Measurements from ENCODE around the gene MBD6.
"Not testable (repeated sequence)": the region's sequence is repeated elsewhere in the genome, so short reads cannot be mapped to it uniquely, and the experiment has no call there.

DNA sequence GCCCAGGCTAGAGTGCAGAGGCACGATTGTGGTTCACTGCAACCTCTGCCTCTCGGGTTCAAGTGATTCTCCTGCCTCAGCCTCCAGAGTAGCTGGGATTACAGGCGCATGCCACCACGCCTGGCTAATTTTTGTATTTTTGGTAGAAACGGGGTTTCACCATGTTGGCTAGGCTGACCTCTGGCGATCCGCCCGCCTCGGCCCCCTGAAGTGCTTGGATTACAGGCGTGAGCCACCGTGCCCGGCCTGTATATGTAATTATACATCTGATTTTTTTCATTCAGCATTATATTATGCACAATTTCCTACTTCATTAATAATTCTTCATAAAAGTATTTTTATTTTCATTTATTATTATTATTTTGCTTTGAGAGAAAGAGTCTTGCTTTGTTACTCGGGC, 47.8 kb downstream of the MBD6 start:
- TF ChIP-seq, protein P1, sequence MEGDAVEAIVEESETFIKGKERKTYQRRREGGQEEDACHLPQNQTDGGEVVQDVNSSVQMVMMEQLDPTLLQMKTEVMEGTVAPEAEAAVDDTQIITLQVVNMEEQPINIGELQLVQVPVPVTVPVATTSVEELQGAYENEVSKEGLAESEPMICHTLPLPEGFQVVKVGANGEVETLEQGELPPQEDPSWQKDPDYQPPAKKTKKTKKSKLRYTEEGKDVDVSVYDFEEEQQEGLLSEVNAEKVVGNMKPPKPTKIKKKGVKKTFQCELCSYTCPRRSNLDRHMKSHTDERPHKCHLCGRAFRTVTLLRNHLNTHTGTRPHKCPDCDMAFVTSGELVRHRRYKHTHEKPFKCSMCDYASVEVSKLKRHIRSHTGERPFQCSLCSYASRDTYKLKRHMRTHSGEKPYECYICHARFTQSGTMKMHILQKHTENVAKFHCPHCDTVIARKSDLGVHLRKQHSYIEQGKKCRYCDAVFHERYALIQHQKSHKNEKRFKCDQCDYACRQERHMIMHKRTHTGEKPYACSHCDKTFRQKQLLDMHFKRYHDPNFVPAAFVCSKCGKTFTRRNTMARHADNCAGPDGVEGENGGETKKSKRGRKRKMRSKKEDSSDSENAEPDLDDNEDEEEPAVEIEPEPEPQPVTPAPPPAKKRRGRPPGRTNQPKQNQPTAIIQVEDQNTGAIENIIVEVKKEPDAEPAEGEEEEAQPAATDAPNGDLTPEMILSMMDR (IDR thresholded peaks at IDR 0.05; ENCODE audit: control extremely low read depth in 1 of 3, insufficient read depth in 1 of 3, low read depth in 1 of 3, low read length in 3 of 3), result not testable (repeated sequence)
- not testable (repeated sequence) for TF ChIP-seq EZH2 (IDR thresholded peaks at IDR 0.05; ENCODE audit: low read depth, low read length, severe bottlenecking); HDAC2 (IDR thresholded peaks at IDR 0.05; ENCODE audit: borderline replicate concordance in 1 of 2, low read depth in 2 of 2, low read length in 2 of 2); POLR2AphosphoS5 (IDR thresholded peaks at IDR 0.05; ENCODE audit: low read depth, low read length)

Data from H1 (cell line).